Measurements from ENCODE around the gene CHD9NB. TPM values are rescaled to one million over a fixed set of nuclear protein-coding genes. Genes with fewer than 3 reads are reported as not detected.
"Not testable (repeated sequence)": the region's sequence is repeated elsewhere in the genome, so short reads cannot be mapped to it uniquely, and the experiment has no call there.

CHD9NB gene
- total RNA-seq, 2 experiments from 2014 or later = 0.17 to 0.19 TPM

DNA sequence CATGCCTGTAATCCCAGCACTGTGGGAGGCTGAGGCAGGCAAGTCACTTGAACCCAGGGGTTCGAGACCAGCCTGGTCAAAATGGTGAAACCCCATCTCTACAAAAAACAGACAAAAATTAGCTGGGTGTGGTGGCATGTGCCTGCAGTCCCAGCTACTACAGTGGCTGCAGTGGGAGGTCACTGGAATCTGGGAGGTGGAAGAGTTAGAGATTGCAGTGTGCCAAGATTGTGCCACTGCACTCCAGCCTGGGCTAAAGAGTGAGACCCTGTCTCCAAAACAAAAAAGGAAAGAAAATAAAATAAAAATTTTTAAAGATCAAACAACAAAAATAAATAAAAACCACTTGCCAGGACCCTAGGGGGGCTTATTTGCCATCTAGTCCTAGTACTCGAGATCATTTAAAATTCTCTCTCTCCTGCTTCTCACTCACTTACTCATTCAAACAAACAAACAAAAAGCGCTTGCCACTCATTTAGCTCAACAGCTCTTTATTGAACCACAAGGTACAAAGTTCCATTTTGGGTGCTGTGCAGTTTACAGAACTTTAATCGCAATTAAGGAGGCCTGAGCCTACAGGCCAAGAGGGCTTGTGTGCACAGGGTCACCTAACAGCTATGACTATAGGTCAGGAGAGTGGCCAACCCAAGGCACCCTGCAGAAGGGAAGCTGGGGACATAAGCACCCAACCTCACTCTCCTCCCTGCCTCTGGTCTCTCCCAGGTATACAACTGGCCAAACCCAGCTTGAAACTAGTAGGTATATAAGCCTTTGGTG is 4.4 kb downstream of the CHD9NB start:
- peaks cover 10% of the 10 kb centered on the region for H3K4me1 Mint-ChIP-seq (ENCODE audit: low read depth)
- intact Hi-C loops (cut with micrococcal nuclease) = no loop called here
- no peak overlapping the region for H3K27ac Mint-ChIP-seq
- no peaks in the 10 kb centered on the region for H3K36me3 Mint-ChIP-seq (ENCODE audit: low read depth)
- CTCF ChIA-PET = interaction anchor here (0.6 kb wide), 1 partner anchor 180 kb away, joined by 3 read pairs; no protein-coding TSS in a partner anchor
- no peak overlapping the region for H3K4me3 Mint-ChIP-seq
- peaks cover 6% of the 10 kb centered on the region for H3K27me3 Mint-ChIP-seq (ENCODE audit: low read depth)
- no peaks in the 10 kb centered on the region for H3K9me3 Mint-ChIP-seq
- DNase-seq = no peak

DNA sequence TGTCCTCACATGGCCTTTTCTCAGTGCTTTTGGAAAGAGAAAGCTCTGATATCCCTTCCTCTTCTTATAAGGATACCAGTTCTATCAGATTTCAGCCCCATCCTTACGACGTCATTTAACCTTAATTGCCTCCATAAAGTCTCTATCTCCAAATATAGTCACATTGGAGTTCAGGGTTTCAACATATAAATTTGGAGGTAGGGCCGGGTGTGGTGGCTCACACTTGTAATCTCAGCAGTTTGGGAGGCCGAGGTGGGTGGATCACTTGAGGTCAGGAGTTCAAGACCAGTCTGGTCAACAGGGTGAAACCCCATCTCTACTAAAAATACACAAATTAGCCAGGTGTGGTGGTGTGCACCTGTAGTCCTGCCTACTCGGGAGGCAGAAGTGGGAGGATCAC is 5.2 kb downstream of the CHD9NB start:
- H3K4me1 Mint-ChIP-seq (ENCODE audit: low read depth); CTCF ChIA-PET; H3K9me3 Mint-ChIP-seq; H3K4me3 Mint-ChIP-seq; intact Hi-C loops (cut with micrococcal nuclease); DNase-seq; H3K27me3 Mint-ChIP-seq (ENCODE audit: low read depth); H3K36me3 Mint-ChIP-seq (ENCODE audit: low read depth); H3K27ac Mint-ChIP-seq: not testable (repeated sequence)

DNA sequence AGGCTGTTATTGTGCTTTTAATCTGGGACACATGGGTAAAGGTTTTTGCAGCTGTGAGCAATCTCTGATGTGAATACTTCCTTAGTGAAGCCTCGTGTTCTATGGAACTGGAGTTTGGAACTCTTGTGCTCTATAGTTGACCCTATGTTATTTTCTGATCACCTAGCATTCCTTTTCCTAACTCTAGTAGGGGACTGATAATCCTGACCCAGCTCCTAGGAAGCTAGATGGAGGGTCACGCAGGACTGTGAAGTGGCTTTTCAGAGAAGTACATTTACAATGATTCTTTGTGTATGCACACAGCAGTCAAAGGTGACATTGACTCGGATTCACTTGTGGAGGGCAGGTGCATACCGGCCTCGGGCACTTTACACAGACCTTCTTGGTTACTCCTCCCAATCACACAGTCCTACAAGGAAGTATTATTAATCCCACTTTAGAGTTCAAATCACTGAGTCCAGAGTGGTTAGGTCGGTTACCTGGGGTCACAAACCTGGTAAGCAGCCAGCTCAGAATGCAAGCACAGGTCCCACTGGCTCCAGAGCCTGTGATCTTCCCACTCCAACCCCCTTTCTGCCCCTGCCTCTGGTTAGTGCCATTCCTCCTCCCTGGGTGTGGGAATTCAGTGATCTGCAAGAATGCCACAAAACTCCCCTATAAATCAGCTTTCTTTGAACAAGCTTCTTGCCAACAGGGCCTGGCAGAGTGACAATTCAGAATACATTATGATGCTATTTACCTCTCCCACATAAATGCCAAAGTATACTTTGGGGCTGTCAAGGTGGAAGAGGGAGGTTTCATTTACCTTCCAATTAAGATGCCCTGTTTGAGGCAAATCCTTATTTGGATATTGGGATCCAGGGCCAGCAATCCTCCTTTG is 7.1 kb downstream of the CHD9NB start:
- Mint-ChIP-seq H3K4me1 (ENCODE audit: low read depth) (peaks cover 3% of the 10 kb centered on the region), H3K27ac (no peak overlapping the region), H3K4me3 (no peak overlapping the region), H3K36me3 (ENCODE audit: low read depth) (no peaks in the 10 kb centered on the region), H3K27me3 (ENCODE audit: low read depth) (peaks cover 3% of the 10 kb centered on the region), H3K9me3 (no peaks in the 10 kb centered on the region)
- intact Hi-C loops (cut with micrococcal nuclease) = no loop called here
- CTCF ChIA-PET = no interaction called here
- no peak for DNase-seq

DNA sequence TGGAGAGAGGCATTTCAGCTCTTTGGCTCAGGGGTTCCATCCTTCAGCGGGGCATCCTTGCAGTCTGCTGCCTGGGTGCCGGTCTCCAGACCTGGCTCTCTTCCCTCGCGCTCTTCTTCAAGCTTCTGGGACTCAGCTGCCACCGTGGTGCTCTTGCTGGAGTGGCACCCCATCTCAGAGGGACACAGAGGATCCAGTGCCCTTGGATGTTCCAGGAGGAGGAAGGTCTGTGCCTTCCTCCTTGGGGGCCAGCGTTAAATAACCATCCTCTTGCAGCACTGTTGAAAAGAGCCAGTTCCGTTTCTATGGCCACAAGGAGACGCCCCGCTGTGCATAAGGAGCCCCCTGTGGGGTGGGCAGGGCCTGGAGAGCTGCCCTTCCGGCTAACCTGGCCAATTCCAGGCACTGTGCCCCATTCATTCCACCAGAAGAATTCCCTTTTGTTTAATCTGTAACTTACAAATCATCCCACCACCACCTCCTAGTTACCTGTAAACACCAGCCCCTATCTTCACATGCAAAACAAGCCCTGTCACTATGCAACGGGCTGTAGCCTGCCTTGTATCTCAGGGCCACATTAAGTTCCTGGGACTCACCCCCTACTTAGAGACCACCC is 8.6 kb downstream of the CHD9NB start:
- H3K4me1 Mint-ChIP-seq (ENCODE audit: low read depth) = peaks cover 3% of the 10 kb centered on the region
- intact Hi-C loops (cut with micrococcal nuclease) = no loop called here
- no peak overlapping the region for H3K27ac Mint-ChIP-seq
- no peak overlapping the region for H3K4me3 Mint-ChIP-seq
- CTCF ChIA-PET = no interaction called here
- no peak for DNase-seq
- H3K27me3 Mint-ChIP-seq (ENCODE audit: low read depth) = peaks cover 3% of the 10 kb centered on the region
- no peaks in the 10 kb centered on the region for H3K9me3 Mint-ChIP-seq
- H3K36me3 Mint-ChIP-seq (ENCODE audit: low read depth) = no peaks in the 10 kb centered on the region

DNA sequence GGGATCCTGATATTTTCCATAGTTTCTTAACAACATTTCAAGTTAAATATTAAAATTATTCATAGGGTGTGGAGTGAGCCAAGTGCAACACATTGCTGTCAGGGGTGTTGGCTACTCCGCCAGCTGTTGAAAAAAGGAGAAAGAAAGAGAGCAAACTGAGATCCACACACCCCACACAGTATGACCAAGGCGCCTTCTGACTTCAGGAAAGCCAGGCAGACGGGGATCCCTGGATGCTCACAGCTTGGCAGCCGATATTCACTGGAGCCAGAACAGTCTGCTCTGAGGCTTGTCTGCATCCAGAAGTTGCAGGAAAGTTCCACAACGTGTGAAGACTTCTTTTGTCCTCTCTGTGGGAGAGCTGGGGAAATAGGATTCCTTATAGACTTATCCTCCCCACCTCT is 9.3 kb downstream of the CHD9NB start:
- Mint-ChIP-seq H3K4me1 (ENCODE audit: low read depth) (peaks cover 3% of the 10 kb centered on the region), H3K27me3 (ENCODE audit: low read depth) (peaks cover 3% of the 10 kb centered on the region), H3K36me3 (ENCODE audit: low read depth) (no peaks in the 10 kb centered on the region), H3K27ac (no peak overlapping the region), H3K4me3 (no peak overlapping the region), H3K9me3 (no peaks in the 10 kb centered on the region)
- intact Hi-C loops (cut with micrococcal nuclease) = no loop called here
- no peak for DNase-seq
- CTCF ChIA-PET = no interaction called here

DNA sequence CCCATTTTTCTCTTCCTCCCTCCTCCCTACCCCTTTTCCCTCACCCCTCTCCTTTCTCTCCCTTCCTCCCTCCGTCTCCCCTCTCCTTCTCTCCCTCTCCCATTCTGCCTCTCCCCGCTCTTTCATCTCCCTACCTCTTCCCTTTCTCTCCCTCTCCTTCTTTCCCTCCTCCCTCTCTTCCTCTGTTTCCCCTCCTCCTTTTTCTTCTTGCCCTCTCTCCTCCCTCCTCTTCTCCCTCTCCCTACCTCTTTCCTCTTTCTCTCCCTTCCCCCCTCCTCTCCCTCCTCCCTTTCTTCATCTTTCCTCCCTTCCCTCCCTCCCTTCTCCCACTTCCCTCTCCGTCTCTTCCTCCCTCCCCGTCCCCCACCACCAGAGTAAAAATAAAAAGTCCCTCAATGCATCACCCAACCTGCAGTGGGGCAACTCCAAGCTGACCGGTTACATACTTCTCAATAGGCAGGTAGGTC is 10.4 kb downstream of the CHD9NB start:
- CTCF ChIA-PET = no interaction called here
- H3K36me3 Mint-ChIP-seq (ENCODE audit: low read depth) = no peaks in the 10 kb centered on the region
- H3K27ac Mint-ChIP-seq = no peak overlapping the region
- no peak overlapping the region for H3K4me3 Mint-ChIP-seq
- H3K9me3 Mint-ChIP-seq = no peaks in the 10 kb centered on the region
- peaks cover 3% of the 10 kb centered on the region for H3K27me3 Mint-ChIP-seq (ENCODE audit: low read depth)
- intact Hi-C loops (cut with micrococcal nuclease) = no loop called here
- no peak for DNase-seq
- peaks cover 3% of the 10 kb centered on the region for H3K4me1 Mint-ChIP-seq (ENCODE audit: low read depth)

DNA sequence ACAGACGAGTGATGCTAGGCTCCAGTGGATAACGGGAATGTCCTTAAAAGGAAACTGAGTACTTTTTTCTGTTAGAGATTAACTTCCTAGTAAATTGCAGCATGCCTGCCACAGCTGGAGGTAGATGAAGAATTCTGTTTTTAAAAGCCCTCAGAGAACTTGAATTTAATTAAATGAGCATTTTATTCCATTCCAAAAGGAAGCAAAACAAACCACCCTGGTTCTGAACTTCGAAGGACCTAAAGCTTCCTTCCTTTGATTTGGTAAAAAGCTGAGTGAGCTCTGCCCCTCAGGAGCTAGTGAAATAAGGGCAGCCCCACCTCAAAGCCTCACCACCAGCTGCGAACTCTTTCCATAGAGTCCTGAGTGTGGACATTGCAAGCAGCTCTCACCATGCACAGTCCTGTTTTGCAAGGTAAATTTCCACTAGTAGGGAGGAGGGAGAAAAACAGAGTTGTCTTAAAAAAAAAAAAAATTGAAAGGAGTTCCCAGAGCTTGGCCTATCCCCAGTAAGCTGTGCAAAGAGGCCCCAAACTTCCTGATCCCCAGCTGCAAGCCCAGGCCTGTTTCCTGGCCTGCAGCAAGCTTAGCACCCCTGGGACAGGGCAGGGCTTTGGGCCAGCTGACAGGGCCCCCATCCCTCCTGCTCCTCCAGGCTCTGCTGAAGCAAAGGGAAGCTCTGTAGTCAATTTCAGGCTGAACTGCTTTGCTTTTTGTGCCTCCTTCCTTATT is 11.2 kb downstream of the CHD9NB start:
- H3K9me3 Mint-ChIP-seq = no peaks in the 10 kb centered on the region
- H3K4me3 Mint-ChIP-seq = no peak overlapping the region
- DNase-seq = no peak
- no peaks in the 10 kb centered on the region for H3K36me3 Mint-ChIP-seq (ENCODE audit: low read depth)
- intact Hi-C loops (cut with micrococcal nuclease) = no loop called here
- H3K4me1 Mint-ChIP-seq (ENCODE audit: low read depth) = peaks cover 3% of the 10 kb centered on the region
- CTCF ChIA-PET = no interaction called here
- peaks cover 3% of the 10 kb centered on the region for H3K27me3 Mint-ChIP-seq (ENCODE audit: low read depth)
- H3K27ac Mint-ChIP-seq = no peak overlapping the region

DNA sequence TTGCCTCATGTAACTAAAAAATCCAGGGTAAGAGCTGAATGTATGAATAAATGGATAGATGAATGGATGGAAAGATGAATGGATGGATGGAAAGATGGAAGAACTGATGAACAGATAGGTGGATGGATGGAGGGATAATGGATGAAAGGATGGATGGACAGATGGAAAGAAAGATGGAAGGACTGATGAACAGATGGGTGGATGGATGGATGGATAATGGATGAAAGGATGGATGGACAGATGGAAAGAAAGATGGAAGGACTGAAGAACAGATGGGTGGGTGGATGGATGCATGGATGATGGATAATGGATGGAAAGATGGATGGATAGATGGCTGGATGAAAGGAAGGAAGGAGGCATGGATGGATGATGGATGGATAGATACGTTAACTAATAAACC is 11.9 kb downstream of the CHD9NB start:
- no peak overlapping the region for H3K27ac Mint-ChIP-seq
- H3K4me1 Mint-ChIP-seq (ENCODE audit: low read depth) = peaks cover 3% of the 10 kb centered on the region
- H3K27me3 Mint-ChIP-seq (ENCODE audit: low read depth) = peaks cover 3% of the 10 kb centered on the region
- H3K4me3 Mint-ChIP-seq = no peak overlapping the region
- intact Hi-C loops (cut with micrococcal nuclease) = no loop called here
- no peak for DNase-seq
- no peaks in the 10 kb centered on the region for H3K36me3 Mint-ChIP-seq (ENCODE audit: low read depth)
- H3K9me3 Mint-ChIP-seq = no peaks in the 10 kb centered on the region
- CTCF ChIA-PET = no interaction called here

DNA sequence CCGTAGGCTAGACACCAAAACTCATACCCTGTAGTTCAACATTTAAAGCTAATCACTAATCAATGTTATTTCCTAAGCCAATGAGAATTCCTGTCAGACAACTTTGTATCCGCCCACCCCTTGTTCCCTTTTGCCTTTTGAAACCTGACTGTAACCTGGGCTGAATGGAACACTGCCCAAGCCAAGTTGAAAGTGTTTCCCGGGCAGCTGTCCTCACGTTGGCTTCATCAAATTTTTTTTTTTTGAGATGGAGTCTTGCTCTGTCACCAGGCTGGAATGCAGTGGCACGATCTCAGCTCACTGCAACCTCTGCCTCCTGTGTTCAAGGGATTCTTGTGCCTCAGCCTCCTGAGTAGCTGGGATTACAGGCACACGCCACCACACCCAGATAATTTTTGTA is 16.0 kb downstream of the CHD9NB start:
- H3K27ac Mint-ChIP-seq; DNase-seq; H3K36me3 Mint-ChIP-seq (ENCODE audit: low read depth); intact Hi-C loops (cut with micrococcal nuclease); H3K9me3 Mint-ChIP-seq; H3K4me3 Mint-ChIP-seq; H3K4me1 Mint-ChIP-seq (ENCODE audit: low read depth); CTCF ChIA-PET: not testable (repeated sequence)
- H3K27me3 Mint-ChIP-seq (ENCODE audit: low read depth) = peaks cover 15% of the 10 kb centered on the region

DNA sequence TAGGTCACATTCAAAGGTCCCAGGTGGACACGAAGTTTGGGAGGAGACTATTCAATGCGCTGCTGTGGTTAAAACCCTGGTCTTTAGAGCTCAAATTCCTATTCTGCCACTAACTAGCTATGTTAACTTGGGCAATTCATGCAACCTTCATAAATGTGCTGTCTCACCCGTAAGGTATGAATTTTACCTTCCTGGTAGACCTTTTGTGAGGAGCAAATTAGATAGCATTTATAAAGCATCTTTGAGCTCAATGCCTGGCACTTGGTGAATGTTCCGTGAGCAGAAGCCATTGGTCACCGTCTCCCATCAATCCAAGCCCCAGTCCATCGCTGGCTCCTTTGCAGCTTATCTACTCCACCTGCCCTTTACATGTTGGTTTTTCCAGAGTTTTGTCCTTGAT is 16.6 kb downstream of the CHD9NB start:
- Mint-ChIP-seq H3K4me1 (ENCODE audit: low read depth) (no peaks in the 10 kb centered on the region), H3K4me3 (no peak overlapping the region), H3K27me3 (ENCODE audit: low read depth) (peaks cover 16% of the 10 kb centered on the region), H3K9me3 (no peaks in the 10 kb centered on the region), H3K27ac (no peak overlapping the region), H3K36me3 (ENCODE audit: low read depth) (no peaks in the 10 kb centered on the region)
- intact Hi-C loops (cut with micrococcal nuclease) = no loop called here
- CTCF ChIA-PET = no interaction called here
- no peak for DNase-seq

DNA sequence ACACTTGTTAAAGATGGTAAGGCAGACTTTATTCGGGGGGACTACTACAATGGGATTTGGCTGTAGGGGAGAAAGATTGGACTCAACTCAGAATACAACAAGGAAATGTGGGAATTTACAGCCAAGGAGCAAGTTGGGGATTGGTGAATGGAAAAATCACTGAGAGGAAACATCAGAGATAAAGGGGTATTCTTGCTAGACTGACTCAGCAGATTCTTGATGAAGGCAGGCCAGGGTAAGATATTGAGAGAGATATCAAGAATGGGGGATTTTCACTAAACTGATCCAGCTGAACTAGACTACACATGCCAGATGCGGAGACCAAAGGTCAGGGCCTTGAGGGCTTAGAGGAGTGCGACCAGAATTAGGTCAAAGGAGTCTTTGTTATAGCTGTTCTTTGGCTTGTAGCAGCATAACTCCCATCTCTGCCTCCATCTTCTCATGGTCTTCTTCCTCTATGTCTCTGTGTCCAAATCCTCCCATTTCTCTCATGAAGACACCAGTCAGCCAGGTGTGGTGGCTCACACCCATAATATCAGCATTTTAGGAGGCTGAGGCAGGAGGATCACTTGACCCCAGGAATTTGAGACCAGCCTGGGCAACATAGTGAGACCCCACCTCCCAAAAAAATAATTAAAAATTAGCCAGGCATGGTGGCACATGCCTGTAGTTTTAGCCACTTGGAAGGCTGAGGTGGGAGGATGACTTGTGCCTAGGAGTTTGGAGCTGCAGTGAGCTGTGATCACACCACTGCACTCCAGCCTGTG is 17.3 kb downstream of the CHD9NB start:
- no peaks in the 10 kb centered on the region for H3K36me3 Mint-ChIP-seq (ENCODE audit: low read depth)
- CTCF ChIA-PET = no interaction called here
- intact Hi-C loops (cut with micrococcal nuclease) = no loop called here
- H3K27me3 Mint-ChIP-seq (ENCODE audit: low read depth) = peaks cover 16% of the 10 kb centered on the region
- no peak overlapping the region for H3K4me3 Mint-ChIP-seq
- no peak for DNase-seq
- H3K4me1 Mint-ChIP-seq (ENCODE audit: low read depth) = no peaks in the 10 kb centered on the region
- no peaks in the 10 kb centered on the region for H3K9me3 Mint-ChIP-seq
- H3K27ac Mint-ChIP-seq = no peak overlapping the region

DNA sequence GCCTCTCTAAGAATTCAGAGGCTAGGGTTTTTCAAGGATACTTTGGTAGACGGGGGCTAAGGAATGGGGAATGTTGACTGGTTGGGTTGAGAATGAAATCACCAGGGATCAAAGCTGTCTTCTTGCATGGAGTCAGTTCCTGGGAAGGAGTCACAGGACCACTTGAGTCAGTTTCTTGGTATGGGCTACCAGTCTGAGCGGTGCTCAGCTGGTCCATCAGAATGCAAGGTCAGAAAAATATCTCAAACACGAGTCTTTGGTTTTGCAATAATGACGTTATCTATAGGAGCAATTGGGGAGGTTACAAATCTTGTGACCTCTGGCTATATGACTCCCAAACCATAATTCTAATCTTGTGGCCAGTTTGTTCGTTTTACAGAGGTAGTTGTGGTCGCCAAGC is 18.4 kb downstream of the CHD9NB start:
- Mint-ChIP-seq H3K4me1 (ENCODE audit: low read depth) (no peaks in the 10 kb centered on the region), H3K36me3 (ENCODE audit: low read depth) (no peaks in the 10 kb centered on the region), H3K27me3 (ENCODE audit: low read depth) (peaks cover 19% of the 10 kb centered on the region), H3K27ac (no peak overlapping the region), H3K9me3 (no peaks in the 10 kb centered on the region), H3K4me3 (no peak overlapping the region)
- intact Hi-C loops (cut with micrococcal nuclease) = no loop called here
- no peak for DNase-seq
- CTCF ChIA-PET = no interaction called here

Measured in activated naive CD4-positive, alpha-beta T cell treated with anti-CD3 and anti-CD28 coated beads for 36 hours (primary cell).